ENCODE results near the gene DCAF12L1.

- TF ChIP-seq, protein P1, sequence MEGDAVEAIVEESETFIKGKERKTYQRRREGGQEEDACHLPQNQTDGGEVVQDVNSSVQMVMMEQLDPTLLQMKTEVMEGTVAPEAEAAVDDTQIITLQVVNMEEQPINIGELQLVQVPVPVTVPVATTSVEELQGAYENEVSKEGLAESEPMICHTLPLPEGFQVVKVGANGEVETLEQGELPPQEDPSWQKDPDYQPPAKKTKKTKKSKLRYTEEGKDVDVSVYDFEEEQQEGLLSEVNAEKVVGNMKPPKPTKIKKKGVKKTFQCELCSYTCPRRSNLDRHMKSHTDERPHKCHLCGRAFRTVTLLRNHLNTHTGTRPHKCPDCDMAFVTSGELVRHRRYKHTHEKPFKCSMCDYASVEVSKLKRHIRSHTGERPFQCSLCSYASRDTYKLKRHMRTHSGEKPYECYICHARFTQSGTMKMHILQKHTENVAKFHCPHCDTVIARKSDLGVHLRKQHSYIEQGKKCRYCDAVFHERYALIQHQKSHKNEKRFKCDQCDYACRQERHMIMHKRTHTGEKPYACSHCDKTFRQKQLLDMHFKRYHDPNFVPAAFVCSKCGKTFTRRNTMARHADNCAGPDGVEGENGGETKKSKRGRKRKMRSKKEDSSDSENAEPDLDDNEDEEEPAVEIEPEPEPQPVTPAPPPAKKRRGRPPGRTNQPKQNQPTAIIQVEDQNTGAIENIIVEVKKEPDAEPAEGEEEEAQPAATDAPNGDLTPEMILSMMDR (IDR thresholded peaks at IDR 0.05), result no peak
- TF ChIP-seq NR2C2 (CRISPR knock-in tag; IDR thresholded peaks at IDR 0.05) (no peak), ATF6 (CRISPR knock-in tag; IDR thresholded peaks at IDR 0.05) (no peak), ATF2 (CRISPR knock-in tag; IDR thresholded peaks at IDR 0.05; ENCODE audit: borderline replicate concordance, low read depth) (no peak), E2F5 (CRISPR knock-in tag; IDR thresholded peaks at IDR 0.05) (no peak), GTF2I (CRISPR knock-in tag; conservative IDR thresholded peaks at IDR 0.05) (no peak), ZNF121 (CRISPR knock-in tag; IDR thresholded peaks at IDR 0.05) (no peak), ZNF263 (CRISPR knock-in tag; IDR thresholded peaks at IDR 0.05; ENCODE audit: low read depth) (no peak), GABPB1 (CRISPR knock-in tag; IDR thresholded peaks at IDR 0.05) (no peak)
Observed at GRCh38 chrX:126557151-126557550, 4.5 kb upstream of the DCAF12L1 start.
